Kidney (tissue), 14 donors: ENCODE measurements around the gene DKKL1. TPM values are rescaled to one million over a fixed set of nuclear protein-coding genes. Genes with fewer than 3 reads are reported as not detected.

ENCODE experiments used
- DNase-seq, 5 donors: peaks; one replicate each; pipeline ENCODE4 v3.0.0-alpha.2; 2013 to 2020
- FAIRE-seq: peaks from 2 replicates; lab custom pipeline; 2012; peaks lifted over from hg19 to GRCh38; lab: Jason Lieb, UNC
- H3K27ac ChIP-seq, 2 donors: one replicate each; pipeline ENCODE4 v1.7.0; 2013; ENCODE audit warnings: low read depth in 2 of 2, low read length in 2 of 2, inconsistent platforms in 1 of 2
- H3K27me3 ChIP-seq: one replicate; pipeline ENCODE4 v1.7.1; 2013; ENCODE audit warnings: low read length, inconsistent platforms; ENCODE audit not compliant: control insufficient read depth, insufficient read depth
- H3K36me3 ChIP-seq, 3 donors: one replicate each; pipeline versions ENCODE4 v1.7.0 to v1.7.1; 2013; ENCODE audit warnings: low read length in 3 of 3, control low read depth in 1 of 3, inconsistent platforms in 1 of 3; ENCODE audit not compliant: insufficient read depth in 3 of 3, control insufficient read depth in 2 of 3
- H3K4me1 ChIP-seq, 3 donors: one replicate each; pipeline versions ENCODE4 v1.7.0 to v1.7.1; 2013; ENCODE audit warnings: low read length in 3 of 3, inconsistent platforms in 1 of 3, low read depth in 1 of 3; ENCODE audit not compliant: control insufficient read depth in 2 of 3, insufficient read depth in 2 of 3
- H3K4me3 ChIP-seq, 3 donors: one replicate each; pipeline versions ENCODE4 v1.7.0 to v1.8.1; 2013; ENCODE audit warnings: low read length in 3 of 3, control low read depth in 1 of 3, inconsistent platforms in 1 of 3
- H3K9ac ChIP-seq, 3 donors: one replicate each; pipeline versions ENCODE4 v1.7.0 to v1.7.1; 2013; ENCODE audit warnings: low read length in 3 of 3, control low read depth in 1 of 3, inconsistent platforms in 1 of 3
- H3K9me3 ChIP-seq, 3 donors: one replicate each; pipeline versions ENCODE4 v1.7.0 to v1.7.1; 2013; ENCODE audit warnings: low read length in 3 of 3, control low read depth in 1 of 3, inconsistent platforms in 1 of 3; ENCODE audit not compliant: control insufficient read depth in 2 of 3, insufficient read depth in 1 of 3
- CTCF ChIP-seq: IDR thresholded peaks from 3 replicates; pipeline ENCODE4 v1.5.1; 2012; ENCODE audit warnings: mild to moderate bottlenecking, moderate library complexity, borderline replicate concordance; ENCODE audit not compliant: insufficient read depth; ENCODE audit errors: extremely low read depth
- intact Hi-C: fragments of 100-400 bp; cut with DNase I; formaldehyde crosslinking; loops from one replicate; pipeline ENCODE4 v1.11.1; 2022
- polyA plus RNA-seq: library from polyadenylated mRNA; stranded (reverse); fragments of 350-450 nt; fragmentation: Illumina TruSeq; extraction: RNeasy Lipid Tissue Mini Kit (QIAGEN cat#74804); gene quantifications from one replicate; pipeline ENCODE4 v1.2.3, GENCODE V29; 2014; ENCODE audit warnings: low read depth, low replicate concordance; ENCODE audit not compliant: insufficient read depth
- total RNA-seq: library from RNA; stranded (reverse); fragmentation: NEBNext Ultra II Directional; extraction: Animal tissue kit (Norgen Biotek cat#: 25700); gene quantifications from one replicate; pipeline ENCODE4 v1.2.1, GENCODE V29; 2021
- donor health status: control.
- donor health status: control.
- donor health status: control.
- donor health status: control.
- donor health status: control.
- donor health status: DM: yes; HTN: yes; CAD: no.
- donor health status: Normal renal cell carcinoma (clear cell type).

The DKKL1 gene
- total and polyA plus RNA-seq, 2 donors from 2014 or later = 0.57 to 0.95 TPM

- peaks cover 0 to 8% (median 0%) of the 10 kb centered on the region in 3 donors for H3K4me1 ChIP-seq
- peaks cover 0 to 6% (median 2%) of the 10 kb centered on the region in 3 donors for H3K36me3 ChIP-seq
- H3K27me3 ChIP-seq = no peaks in the 10 kb centered on the region
- no peak overlapping the region for H3K4me3 ChIP-seq
- no peaks in the 10 kb centered on the region for H3K9me3 ChIP-seq
- H3K27ac ChIP-seq = peak overlapping the region; percentile 20 to 22
- FAIRE-seq (no peak), DNase-seq (peak in 2 of 5 donors; percentile 25 to 74)
- intact Hi-C loops = no loop called here
- TF ChIP-seq CTCF = no peak
- no peak overlapping the region for H3K9ac ChIP-seq
These were observed 7.7 kb upstream of the DKKL1 start for GRCh38 chr19:49355909-49356353.

GRCh38 chr19:49356382-49356781, 7.3 kb upstream of the DKKL1 start:
- H3K9me3 ChIP-seq = no peaks in the 10 kb centered on the region
- peak overlapping the region; percentile 29 to 83 for H3K27ac ChIP-seq
- H3K27me3 ChIP-seq = no peaks in the 10 kb centered on the region
- peaks cover 0 to 8% (median 0%) of the 10 kb centered on the region in 3 donors for H3K4me1 ChIP-seq
- no peak for TF ChIP-seq CTCF
- intact Hi-C loops = no loop called here
- peak in 1 of 5 donors; percentile 29 for DNase-seq
- H3K9ac ChIP-seq = no peak overlapping the region
- no peak for FAIRE-seq
- H3K36me3 ChIP-seq = peaks cover 0 to 2% (median 2%) of the 10 kb centered on the region in 3 donors
- no peak overlapping the region for H3K4me3 ChIP-seq

- no peak overlapping the region for H3K9ac ChIP-seq
- no peaks in the 10 kb centered on the region for H3K9me3 ChIP-seq
- intact Hi-C loops = no loop called here
- FAIRE-seq (no peak), DNase-seq (no peak)
- no peak for TF ChIP-seq CTCF
- peak overlapping the region; percentile 29 to 83 for H3K27ac ChIP-seq
- no peaks in the 10 kb centered on the region for H3K27me3 ChIP-seq
- peaks cover 0 to 2% (median 2%) of the 10 kb centered on the region in 3 donors for H3K36me3 ChIP-seq
- H3K4me1 ChIP-seq = peaks cover 0 to 8% (median 0%) of the 10 kb centered on the region in 3 donors
- no peak overlapping the region for H3K4me3 ChIP-seq
These were observed 6.5 kb upstream of the DKKL1 start for GRCh38 chr19:49357186-49357585.
